ENCODE results near the gene PALM. TPM values are rescaled to one million over a fixed set of nuclear protein-coding genes. Genes with fewer than 3 reads are reported as not detected.
A peak's percentile ranks its signal among the peaks of the same experiment; 100 is the strongest.

PALM gene
- total and polyA plus RNA-seq, 9 of the 15 experiments (the other 6 are each of a cell fraction or from before 2014, with no cell fraction given): 0.04 to 6.6 (median 1.7) TPM

- TF ChIP-seq ZNF830 (CRISPR knock-in tag; IDR thresholded peaks at IDR 0.05) (no peak), ZNF589 (CRISPR knock-in tag; IDR thresholded peaks at IDR 0.05; ENCODE audit: low read depth) (no peak), CBX8 (IDR thresholded peaks at IDR 0.05; ENCODE audit: borderline replicate concordance, extremely low read depth, low read depth, low read length, poor library complexity, severe bottlenecking) (no peak), NR2C2 (CRISPR knock-in tag; IDR thresholded peaks at IDR 0.05) (no peak), NR2C2 (tag; IDR thresholded peaks at IDR 0.05) (peak; percentile 75), ZNF408 (CRISPR knock-in tag; IDR thresholded peaks at IDR 0.05; ENCODE audit: low read depth) (no peak), TBP (optimal IDR thresholded peaks at IDR 0.05; ENCODE audit: low read depth, low read length) (no peak), CBX5 (IDR thresholded peaks at IDR 0.05; ENCODE audit: borderline replicate concordance, low read depth) (no peak), BACH1 (tag; IDR thresholded peaks at IDR 0.05) (peak; percentile 36; the same call in 1 of the 2 replicates), ZNF655 (CRISPR knock-in tag; IDR thresholded peaks at IDR 0.05) (no peak), FOSL1 (tag; conservative IDR thresholded peaks at IDR 0.05) (peak; percentile 32; the same call in 1 of the 2 replicates), HNRNPL (IDR thresholded peaks at IDR 0.05; ENCODE audit: low read depth, low read length) (no peak), RBM34 (IDR thresholded peaks at IDR 0.05; ENCODE audit: borderline replicate concordance, insufficient read depth, low read length) (no peak), SP2 (IDR thresholded peaks at IDR 0.05; ENCODE audit: extremely low read depth, low read depth, low read length, poor library complexity, severe bottlenecking) (no peak), NEUROD1 (IDR thresholded peaks at IDR 0.05; ENCODE audit: borderline replicate concordance, low read depth, low read length, partially characterized antibody) (no peak), SMARCA4 (IDR thresholded peaks at IDR 0.05) (0 out of 2 replicates have a peak, but pooled peaks have one; percentile 23), HOXB6 (CRISPR knock-in tag; IDR thresholded peaks at IDR 0.05; ENCODE audit: borderline replicate concordance) (no peak), SP1 (CRISPR knock-in tag; IDR thresholded peaks at IDR 0.05) (no peak), SMAD4 (CRISPR knock-in tag; conservative IDR thresholded peaks at IDR 0.05) (peak; percentile 30; the same call in 1 of the 2 replicates), FOS (IDR thresholded peaks at IDR 0.05; ENCODE audit: extremely low read depth, insufficient read length) (no peak), ZNF766 (CRISPR knock-in tag; conservative IDR thresholded peaks at IDR 0.05) (peak; percentile 68; the same call in 1 of the 2 replicates), ADNP (tag; IDR thresholded peaks at IDR 0.05) (no peak), NCOA4 (IDR thresholded peaks at IDR 0.05; ENCODE audit: partially characterized antibody) (no peak), BRD9 (IDR thresholded peaks at IDR 0.05; ENCODE audit: low read depth, partially characterized antibody) (peak; percentile 72), ZBTB34 (CRISPR knock-in tag; IDR thresholded peaks at IDR 0.05) (no peak), ZNF384 (IDR thresholded peaks at IDR 0.05; ENCODE audit: low read depth, low read length) (no peak), HDAC1 (IDR thresholded peaks at IDR 0.05) (no peak), CTBP1 (IDR thresholded peaks at IDR 0.05; ENCODE audit: borderline replicate concordance) (no peak), SUPT5H (IDR thresholded peaks at IDR 0.05) (peak; percentile 36; the same call in 1 of the 2 replicates)
Measured at GRCh38 chr19:788983-789700, 80.4 kb downstream of the PALM start (continued).

All from K562 (cell line).